ENCODE data around the gene SPEM3.

DNA sequence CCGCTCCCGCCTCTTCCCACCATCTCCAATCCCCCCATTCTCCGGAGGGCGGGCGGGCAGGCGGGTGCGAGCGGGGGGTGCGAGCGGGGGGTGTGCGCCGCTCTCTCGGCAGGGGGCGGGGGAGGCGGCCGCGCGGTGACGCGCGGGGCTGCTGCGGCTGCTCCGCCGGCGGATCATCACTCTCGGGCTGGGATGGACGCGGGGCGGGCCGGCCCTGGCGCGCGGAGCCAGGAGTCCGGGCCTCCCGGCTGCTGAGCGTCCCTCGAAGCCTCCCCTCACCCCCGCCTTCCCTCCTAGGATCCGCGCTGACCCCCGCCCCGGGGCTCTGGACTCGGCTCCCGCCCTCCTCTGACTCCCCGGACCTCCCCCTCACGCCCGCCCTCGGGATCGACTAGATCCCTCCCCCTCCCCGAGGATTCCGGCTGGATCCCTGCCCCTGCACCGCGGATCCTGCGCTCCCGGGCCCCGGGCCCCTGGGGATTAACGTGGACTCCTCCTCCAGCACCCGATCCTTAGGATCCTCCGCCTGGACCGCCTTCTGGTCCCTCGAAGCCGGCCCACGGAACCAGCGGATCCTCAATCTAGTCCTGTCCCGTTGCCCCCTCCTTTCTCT, 23.8 kb upstream of the SPEM3 start:
- TF ChIP-seq, protein P1, sequence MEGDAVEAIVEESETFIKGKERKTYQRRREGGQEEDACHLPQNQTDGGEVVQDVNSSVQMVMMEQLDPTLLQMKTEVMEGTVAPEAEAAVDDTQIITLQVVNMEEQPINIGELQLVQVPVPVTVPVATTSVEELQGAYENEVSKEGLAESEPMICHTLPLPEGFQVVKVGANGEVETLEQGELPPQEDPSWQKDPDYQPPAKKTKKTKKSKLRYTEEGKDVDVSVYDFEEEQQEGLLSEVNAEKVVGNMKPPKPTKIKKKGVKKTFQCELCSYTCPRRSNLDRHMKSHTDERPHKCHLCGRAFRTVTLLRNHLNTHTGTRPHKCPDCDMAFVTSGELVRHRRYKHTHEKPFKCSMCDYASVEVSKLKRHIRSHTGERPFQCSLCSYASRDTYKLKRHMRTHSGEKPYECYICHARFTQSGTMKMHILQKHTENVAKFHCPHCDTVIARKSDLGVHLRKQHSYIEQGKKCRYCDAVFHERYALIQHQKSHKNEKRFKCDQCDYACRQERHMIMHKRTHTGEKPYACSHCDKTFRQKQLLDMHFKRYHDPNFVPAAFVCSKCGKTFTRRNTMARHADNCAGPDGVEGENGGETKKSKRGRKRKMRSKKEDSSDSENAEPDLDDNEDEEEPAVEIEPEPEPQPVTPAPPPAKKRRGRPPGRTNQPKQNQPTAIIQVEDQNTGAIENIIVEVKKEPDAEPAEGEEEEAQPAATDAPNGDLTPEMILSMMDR (IDR thresholded peaks at IDR 0.05; ENCODE audit: extremely low read depth in 1 of 2, insufficient read depth in 1 of 2, low read depth in 1 of 2, low read length in 2 of 2): no peak
- no peak for TF ChIP-seq POLR2A (IDR thresholded peaks at IDR 0.05; ENCODE audit: low read depth, low read length)
- no peak for TF ChIP-seq MYC (IDR thresholded peaks at IDR 0.05; ENCODE audit: low read depth, low read length)
- no peak for TF ChIP-seq EZH2 (IDR thresholded peaks at IDR 0.05; ENCODE audit: borderline replicate concordance, low read depth, low read length, severe bottlenecking)
- TF ChIP-seq FOS (IDR thresholded peaks at IDR 0.05; ENCODE audit: borderline replicate concordance, insufficient read depth, low read length): no peak
- no peak for TF ChIP-seq POLR2AphosphoS5 (IDR thresholded peaks at IDR 0.05; ENCODE audit: insufficient read depth, low read depth, low read length)
- no peak for TF ChIP-seq JUN (IDR thresholded peaks at IDR 0.05; ENCODE audit: borderline replicate concordance, insufficient read depth, insufficient read length, low read depth)

Measured in endothelial cell of umbilical vein (primary cell).